Naive thymus-derived CD8-positive, alpha-beta T cell (primary cell): ENCODE measurements around the gene DDX27. TPM values are rescaled to one million over a fixed set of nuclear protein-coding genes. Genes with fewer than 3 reads are reported as not detected.
A peak's percentile ranks its signal among the peaks of the same experiment; 100 is the strongest.

ENCODE experiments used
- ATAC-seq, 2 donors: fragments of 150-1000 bp; cut with Tn5 transposase in 1 of 2; sonication (Bioruptor Pico), chemical (Tn5 transposase) in 1 of 2; 1 replicate in 1 of 2; 2 replicates in 1 of 2; pipeline ENCODE4 v1.10.0; 2021; ENCODE audit warnings: mild to moderate bottlenecking in 2 of 2, moderate library complexity in 2 of 2
- POLR2A ChIA-PET: fragments of 350-600 bp; sonication (Branson Sonifier 250); formaldehyde crosslinking; loops from one replicate; lab custom pipeline; 2021; ENCODE audit warnings: antibody characterized with exemption; lab: Charles Lee
- DNase-seq, 10 donors: peaks; one replicate each; pipeline versions ENCODE4 v3.0.0 to v3.0.0-alpha.2; 2020 to 2022
- H3K27ac Mint-ChIP-seq, 10 donors: one replicate each; pipeline ENCODE4 v1.8.0; 2020 to 2022; ENCODE audit warnings: mild to moderate bottlenecking in 10 of 10, mixed read lengths in 10 of 10, moderate library complexity in 4 of 10, inconsistent platforms in 1 of 10
- H3K27me3 Mint-ChIP-seq, 5 donors: one replicate each; pipeline ENCODE4 v1.8.0; 2021 to 2022; ENCODE audit warnings: mixed read lengths in 5 of 5
- H3K36me3 Mint-ChIP-seq, 3 donors: one replicate each; pipeline ENCODE4 v1.8.0; 2020 to 2022; ENCODE audit warnings: mixed read lengths in 3 of 3, mild to moderate bottlenecking in 2 of 3, inconsistent platforms in 1 of 3
- H3K4me1 Mint-ChIP-seq, 4 donors: one replicate each; pipeline ENCODE4 v1.8.0; 2021 to 2022; ENCODE audit warnings: mixed read lengths in 4 of 4
- H3K4me3 Mint-ChIP-seq, 10 donors: one replicate each; pipeline ENCODE4 v1.8.0; 2020 to 2022; ENCODE audit warnings: mild to moderate bottlenecking in 10 of 10, mixed read lengths in 10 of 10, moderate library complexity in 6 of 10, inconsistent platforms in 1 of 10
- H3K9me3 Mint-ChIP-seq, 9 donors: one replicate each; pipeline ENCODE4 v1.8.0; 2020 to 2022; ENCODE audit warnings: mixed read lengths in 9 of 9, mild to moderate bottlenecking in 3 of 9, inconsistent platforms in 1 of 9, moderate library complexity in 1 of 9
- polyA plus RNA-seq, 3 donors: library from polyadenylated mRNA; unstranded; fragments of 300-500 nt; fragmentation: Illumina TruSeq; gene quantifications; one replicate each; pipeline ENCODE4 v1.2.3, GENCODE V29; 2021
- total RNA-seq, 8 experiments: library from RNA in 2 of 8; stranded (reverse) in 2 of 8; gene quantifications; one replicate each; pipeline ENCODE4 v1.2.3 and lab custom pipeline; 2021 to 2026

DDX27 gene
- total and polyA plus RNA-seq, 5 experiments from 2014 or later, result 28.4 to 65.2 (median 57.7) TPM

DNA sequence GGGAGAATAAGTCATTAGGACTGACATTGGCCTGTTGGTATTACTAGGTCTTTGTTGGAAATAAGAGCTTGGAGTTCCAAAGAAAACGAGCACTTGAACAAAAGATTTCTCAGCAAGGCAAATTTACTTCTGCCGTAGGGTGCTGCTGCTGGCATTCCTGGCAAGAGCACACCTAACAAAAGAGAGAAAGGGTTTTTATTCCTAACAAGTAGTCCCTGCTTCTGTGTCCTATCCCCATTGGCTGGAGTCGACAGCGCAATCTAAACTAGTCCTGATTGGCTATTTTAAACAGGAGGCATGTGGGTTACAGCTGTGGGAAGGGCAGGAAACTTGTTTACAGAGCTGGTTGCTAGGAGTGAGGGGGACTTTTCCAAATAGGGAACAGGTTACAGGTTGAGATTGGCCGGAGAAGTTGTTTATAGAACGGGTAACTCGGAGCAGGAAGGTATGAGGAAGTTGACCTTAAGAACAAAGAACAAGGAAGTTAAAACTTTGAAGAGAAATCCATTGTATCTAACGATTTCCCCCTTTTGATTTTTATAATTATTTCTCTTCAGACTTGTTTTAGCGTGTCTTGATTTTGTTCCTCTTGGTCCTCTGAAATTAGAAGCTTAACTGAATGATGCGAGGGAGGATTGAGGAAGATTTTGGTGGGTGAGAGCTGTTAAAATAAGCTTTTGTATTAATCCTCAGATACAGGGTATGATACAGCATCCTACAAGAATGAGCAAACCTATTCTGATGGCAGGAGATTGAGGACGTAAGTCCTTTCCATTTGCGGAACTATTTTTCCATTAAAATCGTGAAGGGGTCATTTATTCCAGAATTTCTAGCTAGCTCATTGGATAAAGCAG, 62.1 kb downstream of the DDX27 start:
- H3K9me3 Mint-ChIP-seq, result peaks cover 10 to 79% (median 46%) of the 10 kb centered on the region in 9 donors
- H3K36me3 Mint-ChIP-seq, result peaks cover 66 to 83% (median 80%) of the 10 kb centered on the region in 3 donors
- ATAC-seq (no peak), DNase-seq (no peak)
- peaks cover 49 to 82% (median 74%) of the 10 kb centered on the region in 4 donors for H3K4me1 Mint-ChIP-seq
- peak overlapping the region in 9 of 10 donors; percentile 56 to 100 (median 96) for H3K4me3 Mint-ChIP-seq
- H3K27me3 Mint-ChIP-seq, result peaks cover 0 to 3% (median 0%) of the 10 kb centered on the region in 5 donors
- H3K27ac Mint-ChIP-seq, result peak overlapping the region; percentile 27 to 98 (median 69)
- POLR2A ChIA-PET, result interaction anchor here (1.6 to 2.4 kb wide), 4 partner anchors 17 to 235 kb away, joined by 4 to 10 read pairs (median 7); partner anchors contain the start of gene CSE1L

DNA sequence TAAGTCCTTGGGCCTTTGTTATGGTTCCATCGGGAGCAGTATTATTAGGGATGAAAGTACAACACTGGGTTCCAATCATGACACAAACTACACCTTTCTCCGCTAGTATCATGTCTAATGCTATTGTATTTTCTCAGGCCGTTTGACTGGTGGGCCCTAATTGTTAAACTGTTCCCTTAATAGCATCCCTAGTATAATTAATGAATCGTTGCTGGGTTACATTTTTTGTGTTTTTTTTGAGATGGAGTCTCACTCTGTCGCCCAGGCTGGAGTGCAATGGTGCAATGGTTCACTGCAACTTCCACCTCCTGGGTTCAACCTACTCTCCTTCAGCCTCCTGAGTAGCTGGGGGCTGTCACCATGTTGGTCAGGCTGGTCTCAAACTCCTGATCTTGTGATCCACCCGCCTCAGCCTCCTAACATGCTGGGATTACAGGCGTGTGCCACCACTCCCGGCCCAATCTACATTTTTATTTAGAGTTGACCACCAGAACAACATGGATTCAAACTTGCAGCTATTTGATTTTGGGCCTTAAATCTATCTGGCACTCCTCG, 62.8 kb downstream of the DDX27 start:
- POLR2A ChIA-PET, result interaction anchor here (1.2 to 2.4 kb wide), 2 partner anchors 14 to 16 kb away, joined by 3 to 8 read pairs; no protein-coding TSS in a partner anchor
- peaks cover 42 to 75% (median 68%) of the 10 kb centered on the region in 4 donors for H3K4me1 Mint-ChIP-seq
- peaks cover 10 to 86% (median 50%) of the 10 kb centered on the region in 9 donors for H3K9me3 Mint-ChIP-seq
- peaks cover 73 to 88% (median 87%) of the 10 kb centered on the region in 3 donors for H3K36me3 Mint-ChIP-seq
- ATAC-seq (no peak), DNase-seq (no peak)
- H3K27me3 Mint-ChIP-seq, result peaks cover 0 to 3% (median 0%) of the 10 kb centered on the region in 5 donors
- peak overlapping the region in 9 of 10 donors; percentile 24 to 98 (median 69) for H3K27ac Mint-ChIP-seq
- peak overlapping the region; percentile 2 to 100 (median 68) for H3K4me3 Mint-ChIP-seq

DNA sequence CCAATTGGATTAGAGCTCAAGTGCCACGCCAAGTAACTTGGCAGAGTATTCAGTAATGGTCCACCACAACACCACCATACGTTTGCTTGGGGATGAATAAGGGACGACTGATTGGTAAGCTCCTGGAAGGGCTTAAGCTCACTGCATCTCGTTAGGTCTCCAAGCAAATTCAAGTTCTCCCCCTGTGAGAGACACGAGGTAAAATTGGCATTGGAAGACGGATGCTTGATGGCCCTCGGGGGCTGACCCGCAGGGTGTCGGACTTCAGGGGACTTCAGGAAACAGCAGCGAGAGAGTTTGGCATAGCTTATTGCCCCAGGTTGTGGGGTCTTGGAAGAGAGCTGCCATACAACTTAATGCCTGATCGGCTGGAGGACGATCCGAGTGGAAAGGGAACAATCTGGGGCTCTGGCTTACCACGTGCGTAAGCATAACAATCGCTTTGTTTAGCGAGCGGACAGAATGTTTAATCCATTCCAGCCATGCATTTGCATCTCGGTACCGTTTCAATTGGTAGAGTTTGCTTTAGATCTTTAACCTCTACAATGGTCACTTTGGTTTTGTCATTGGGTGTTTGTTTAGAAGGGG, 63.5 kb downstream of the DDX27 start:
- Mint-ChIP-seq H3K4me3 (peak overlapping the region in 9 of 10 donors; percentile 38 to 96 (median 66)), H3K4me1 (peaks cover 41 to 72% (median 69%) of the 10 kb centered on the region in 4 donors), H3K27me3 (peaks cover 0 to 3% (median 0%) of the 10 kb centered on the region in 5 donors), H3K27ac (peak overlapping the region in 9 of 10 donors; percentile 21 to 98 (median 69)), H3K36me3 (peaks cover 80 to 95% (median 94%) of the 10 kb centered on the region in 3 donors), H3K9me3 (peaks cover 10 to 93% (median 56%) of the 10 kb centered on the region in 9 donors)
- POLR2A ChIA-PET, result interaction anchor here (1.0 to 2.4 kb wide), 3 partner anchors 13 to 35 kb away, joined by 3 to 8 read pairs (median 4); no protein-coding TSS in a partner anchor
- ATAC-seq (no peak), DNase-seq (no peak)

DNA sequence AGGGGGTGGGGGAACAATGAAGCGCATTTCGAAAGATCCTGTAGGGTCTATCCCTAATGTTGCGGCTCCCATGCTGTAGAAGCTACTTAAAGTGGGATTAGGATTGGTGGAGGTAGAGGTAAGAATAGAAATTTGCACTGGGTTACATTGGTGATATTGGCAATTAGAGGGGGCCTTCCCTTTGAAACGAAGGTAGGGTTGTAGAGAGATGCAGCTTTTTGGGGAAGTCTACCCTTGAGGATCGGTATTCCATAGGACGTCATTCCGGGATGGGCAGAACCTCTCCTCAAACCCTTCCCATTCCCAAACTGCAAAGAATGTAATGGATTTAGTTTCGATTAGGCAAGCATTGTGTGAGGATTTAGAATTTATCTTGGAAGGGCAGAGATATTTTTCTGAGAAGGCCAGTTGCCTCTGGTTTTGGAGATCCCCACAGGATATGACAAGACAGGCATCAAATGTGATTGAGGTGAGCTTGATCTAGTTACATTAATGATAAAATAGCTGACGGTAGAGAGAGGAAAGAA, 64.0 kb downstream of the DDX27 start:
- ATAC-seq (no peak), DNase-seq (no peak)
- H3K4me1 Mint-ChIP-seq, result peaks cover 41 to 71% (median 71%) of the 10 kb centered on the region in 4 donors
- peak overlapping the region in 9 of 10 donors; percentile 27 to 75 (median 59) for H3K4me3 Mint-ChIP-seq
- peaks cover 86 to 100% (median 99%) of the 10 kb centered on the region in 3 donors for H3K36me3 Mint-ChIP-seq
- POLR2A ChIA-PET, result interaction anchor here (1.0 to 2.4 kb wide), 3 partner anchors 13 to 35 kb away, joined by 3 to 8 read pairs (median 4); no protein-coding TSS in a partner anchor
- H3K27ac Mint-ChIP-seq, result peak overlapping the region in 9 of 10 donors; percentile 7 to 98 (median 44)
- H3K9me3 Mint-ChIP-seq, result peaks cover 10 to 98% (median 56%) of the 10 kb centered on the region in 9 donors
- peaks cover 0 to 3% (median 0%) of the 10 kb centered on the region in 5 donors for H3K27me3 Mint-ChIP-seq

DNA sequence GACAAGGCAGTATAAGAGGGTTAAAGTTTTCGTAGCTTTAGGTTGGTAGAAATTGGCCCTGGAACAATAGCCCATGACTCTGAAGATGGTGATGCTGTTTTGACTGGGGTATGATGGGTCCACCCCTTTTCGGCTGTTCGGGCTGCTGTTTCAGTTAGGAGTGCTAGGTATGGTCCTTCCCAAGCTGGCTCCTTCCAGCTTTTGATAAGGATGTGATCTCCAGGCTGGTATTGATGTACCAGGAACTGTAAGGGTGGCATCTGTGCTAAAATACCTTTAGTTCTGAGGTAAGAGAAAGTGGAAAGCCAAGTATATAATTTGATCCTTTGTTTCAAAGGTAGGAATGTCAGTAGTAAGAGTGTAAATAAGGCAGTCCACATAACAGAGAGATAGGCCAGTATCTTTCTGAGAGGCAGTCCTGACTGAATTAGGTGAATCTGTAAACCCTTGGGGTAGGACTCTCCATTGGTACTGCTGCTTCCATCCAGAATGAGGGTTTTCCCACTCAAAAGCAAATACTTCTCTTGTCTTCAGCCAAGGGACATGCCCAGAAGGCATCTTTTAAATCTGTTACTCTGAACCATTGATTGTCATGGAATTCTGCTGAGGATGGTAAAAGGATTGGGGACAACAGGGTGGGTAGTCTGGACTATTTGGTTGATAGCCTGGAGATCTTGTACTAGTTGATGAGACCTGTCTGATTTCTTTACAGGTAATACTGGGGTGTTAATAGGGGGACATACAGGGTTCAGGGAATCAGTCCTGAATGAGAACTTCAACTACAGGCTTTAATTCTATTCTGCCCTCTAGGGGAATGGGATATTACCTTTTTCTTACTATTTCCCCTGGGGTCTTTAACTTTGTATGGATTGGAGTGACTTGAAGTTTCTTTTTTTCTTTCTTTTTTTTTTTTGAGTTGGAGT, 64.7 kb downstream of the DDX27 start:
- Mint-ChIP-seq H3K27ac (peak overlapping the region in 9 of 10 donors; percentile 53 to 98 (median 77)), H3K4me1 (peaks cover 35 to 67% (median 64%) of the 10 kb centered on the region in 4 donors), H3K9me3 (peaks cover 10 to 97% (median 56%) of the 10 kb centered on the region in 9 donors), H3K4me3 (peak overlapping the region in 9 of 10 donors; percentile 22 to 75 (median 57)), H3K36me3 (peaks cover 88 to 100% (median 100%) of the 10 kb centered on the region in 3 donors), H3K27me3 (no peaks in the 10 kb centered on the region)
- POLR2A ChIA-PET, result interaction anchor here (1.0 to 2.4 kb wide), 2 partner anchors 14 to 34 kb away, joined by 4 to 8 read pairs; no protein-coding TSS in a partner anchor
- no peak for ATAC-seq
- no peak for DNase-seq

DNA sequence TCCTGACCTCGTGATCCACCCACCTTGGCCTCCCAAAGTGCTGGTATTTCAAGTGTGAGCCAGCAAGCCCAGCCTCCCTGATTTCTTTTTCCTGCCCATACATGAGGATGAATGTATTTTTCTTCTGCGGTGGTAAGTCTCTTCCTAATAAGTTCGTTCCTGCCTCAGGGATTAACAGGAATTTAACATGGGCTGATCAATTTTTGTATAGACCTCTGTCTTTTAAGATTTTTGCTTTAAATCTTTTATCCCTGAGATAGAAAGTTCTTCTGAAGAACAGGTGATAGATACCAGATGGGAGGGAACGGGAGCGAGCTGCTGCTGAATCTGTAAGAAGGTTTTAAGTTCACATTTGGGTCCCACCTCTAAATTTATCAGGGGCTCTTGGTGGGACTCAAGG, 65.6 kb downstream of the DDX27 start:
- H3K9me3 Mint-ChIP-seq, result peaks cover 10 to 95% (median 60%) of the 10 kb centered on the region in 9 donors
- no peak for ATAC-seq
- H3K4me3 Mint-ChIP-seq, result peak overlapping the region in 5 of 10 donors; percentile 7 to 64 (median 22)
- peaks cover 92 to 100% (median 100%) of the 10 kb centered on the region in 3 donors for H3K36me3 Mint-ChIP-seq
- POLR2A ChIA-PET, result no interaction called here
- no peaks in the 10 kb centered on the region for H3K27me3 Mint-ChIP-seq
- peaks cover 34 to 59% (median 57%) of the 10 kb centered on the region in 4 donors for H3K4me1 Mint-ChIP-seq
- peak overlapping the region in 3 of 10 donors; percentile 3 to 65 (median 35) for H3K27ac Mint-ChIP-seq
- no peak for DNase-seq

DNA sequence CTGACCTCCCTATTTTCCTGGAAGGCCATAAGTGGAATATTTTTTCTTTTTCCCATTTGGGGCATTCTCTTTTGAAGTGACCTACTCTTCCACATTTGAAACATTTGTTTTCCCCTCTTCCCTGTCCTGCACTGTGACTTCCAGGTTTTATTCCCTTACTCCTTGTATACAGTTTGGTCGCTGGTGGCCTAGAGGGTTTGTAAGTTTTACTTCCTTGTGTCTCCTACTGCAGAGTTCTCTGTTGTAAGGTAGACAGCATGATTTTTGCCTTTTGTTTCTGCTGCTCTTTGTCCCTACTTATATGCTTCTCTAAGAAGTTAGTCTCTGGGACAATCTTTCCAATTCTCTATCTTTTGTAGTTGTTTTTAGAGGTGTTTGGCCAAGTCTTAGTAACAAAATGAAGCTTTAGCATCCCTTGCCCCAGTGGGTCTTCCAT, 66.0 kb downstream of the DDX27 start:
- Mint-ChIP-seq H3K27me3 (no peaks in the 10 kb centered on the region), H3K4me3 (peak overlapping the region in 7 of 10 donors; percentile 2 to 56 (median 22)), H3K27ac (peak overlapping the region in 4 of 10 donors; percentile 19 to 58 (median 46)), H3K36me3 (peaks cover 94 to 100% (median 100%) of the 10 kb centered on the region in 3 donors), H3K9me3 (peaks cover 10 to 93% (median 56%) of the 10 kb centered on the region in 9 donors), H3K4me1 (peaks cover 33 to 55% (median 53%) of the 10 kb centered on the region in 4 donors)
- ATAC-seq, result no peak
- DNase-seq, result no peak
- POLR2A ChIA-PET, result interaction anchor here (0.8 kb wide), 1 partner anchor 12 kb away, joined by 3 read pairs; no protein-coding TSS in a partner anchor

DNA sequence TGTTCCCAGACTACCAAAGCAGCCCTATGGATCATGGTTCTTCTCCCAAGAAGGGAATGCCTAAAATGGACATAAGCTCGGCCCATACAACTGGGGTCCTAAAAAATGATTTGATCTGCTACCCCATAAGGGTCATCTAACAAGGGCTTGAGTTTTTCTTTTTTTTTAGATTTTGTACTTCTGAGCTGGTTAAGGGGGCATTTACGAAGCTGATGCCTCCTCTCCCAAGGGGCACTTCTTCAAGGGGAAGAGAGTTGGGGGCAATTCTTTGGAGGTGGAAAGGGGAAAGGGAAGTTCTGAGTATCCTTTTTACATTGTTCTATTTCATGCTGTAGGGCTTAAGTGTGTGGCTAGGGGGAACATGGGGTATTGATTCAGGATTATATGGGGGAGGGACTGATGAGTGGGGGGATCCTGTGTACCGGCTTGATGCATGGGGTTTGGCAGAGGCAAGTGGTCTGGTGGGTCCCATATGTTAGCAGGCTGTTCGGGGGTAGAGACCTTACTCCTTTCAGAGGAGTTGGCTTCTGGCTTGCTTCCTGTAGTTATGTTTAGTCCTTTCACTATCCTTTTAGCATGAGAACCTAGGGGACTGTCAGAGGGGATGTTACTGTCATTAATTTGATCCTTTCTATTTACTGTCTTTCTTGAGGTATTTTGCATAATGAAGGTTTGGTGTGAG, 66.7 kb downstream of the DDX27 start:
- DNase-seq (no peak), ATAC-seq (no peak)
- POLR2A ChIA-PET, result interaction anchor here (0.8 to 2.7 kb wide), 2 partner anchors 8 to 12 kb away, joined by 3 to 16 read pairs; partner anchors contain the start of gene ZNFX1
- Mint-ChIP-seq H3K9me3 (peaks cover 10 to 91% (median 54%) of the 10 kb centered on the region in 9 donors), H3K4me1 (peaks cover 33 to 51% (median 48%) of the 10 kb centered on the region in 4 donors), H3K27ac (peak overlapping the region in 5 of 10 donors; percentile 14 to 65 (median 58)), H3K4me3 (peak overlapping the region in 6 of 10 donors; percentile 2 to 19 (median 14)), H3K27me3 (no peaks in the 10 kb centered on the region), H3K36me3 (peaks cover 92 to 100% (median 100%) of the 10 kb centered on the region in 3 donors)

DNA sequence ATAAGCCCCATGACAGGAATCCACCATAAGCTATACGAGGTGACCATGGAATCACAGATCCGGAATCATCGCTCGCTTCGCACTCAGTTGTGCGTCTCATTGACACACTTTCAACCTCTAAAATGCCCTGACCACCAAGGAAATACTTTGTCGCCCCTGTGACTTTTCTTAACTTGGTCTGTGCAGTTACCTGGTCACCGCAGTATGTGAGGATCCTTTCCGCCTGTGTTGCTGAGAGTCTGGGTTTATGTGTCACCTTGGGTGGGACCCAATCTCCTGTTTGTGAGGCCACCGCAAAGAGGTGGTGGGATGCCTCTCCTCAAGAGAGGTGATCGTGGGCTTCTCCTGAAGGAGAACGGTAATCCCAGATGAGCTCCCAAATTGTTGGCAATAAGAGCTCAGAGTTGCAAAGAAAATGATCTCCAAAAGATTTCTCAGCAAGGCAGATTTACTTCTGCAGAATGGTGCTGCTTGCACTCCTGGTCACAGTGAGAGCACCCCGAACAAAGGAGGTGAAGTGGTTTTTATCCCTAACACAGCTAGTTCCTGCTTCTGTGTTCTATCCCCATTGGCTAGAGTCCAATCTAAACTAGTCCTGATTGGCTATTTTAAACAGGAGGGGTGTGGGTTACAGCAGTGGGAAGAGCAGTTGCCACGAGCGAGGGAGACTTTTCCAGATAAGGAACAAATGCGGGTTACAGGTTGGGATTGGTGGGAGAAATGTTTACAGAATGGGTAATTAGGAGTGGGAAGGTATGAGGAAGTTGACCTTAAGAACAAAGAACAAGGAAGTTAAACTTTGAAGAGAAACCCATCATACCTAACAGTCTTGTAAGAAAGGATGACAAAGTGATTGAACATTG, 67.7 kb downstream of the DDX27 start:
- Mint-ChIP-seq H3K4me1 (peaks cover 30 to 48% (median 40%) of the 10 kb centered on the region in 4 donors), H3K9me3 (peaks cover 10 to 84% (median 46%) of the 10 kb centered on the region in 9 donors), H3K27ac (peak overlapping the region in 6 of 10 donors; percentile 9 to 41 (median 14)), H3K36me3 (peaks cover 87 to 99% (median 97%) of the 10 kb centered on the region in 3 donors), H3K27me3 (no peaks in the 10 kb centered on the region), H3K4me3 (peak overlapping the region in 1 of 10 donors; percentile 36)
- DNase-seq (no peak), ATAC-seq (no peak)
- POLR2A ChIA-PET, result interaction anchor here (1.1 to 2.7 kb wide), 2 partner anchors 8 to 30 kb away, joined by 3 to 16 read pairs; partner anchors contain the start of gene ZNFX1
